HepG2 (cell line): ENCODE results near the gene VGF. TPM values are rescaled to one million over a fixed set of nuclear protein-coding genes. Genes with fewer than 3 reads are reported as not detected.

Experiments used
- HNRNPLL ChIP-seq: fragments of 200-400 bp; formaldehyde crosslinking; IDR thresholded peaks from 2 replicates; pipeline ENCODE4 v1.6.1; 2017; ENCODE audit warnings: mild to moderate bottlenecking, low read depth, low read length; ENCODE audit not compliant: poor library complexity, severe bottlenecking
- MAFG ChIP-seq: sonication (generic); formaldehyde crosslinking; IDR thresholded peaks from 2 replicates; pipeline ENCODE4 v1.5.1; 2020; ENCODE audit warnings: mild to moderate bottlenecking, missing genetic modification reagents
- MTF2 ChIP-seq: sonication (generic); formaldehyde crosslinking; IDR thresholded peaks from 2 replicates; pipeline ENCODE4 v1.5.0; 2020; ENCODE audit warnings: missing genetic modification reagents, borderline replicate concordance
- ZNF263 ChIP-seq: sonication (generic); formaldehyde crosslinking; IDR thresholded peaks from 2 replicates; pipeline ENCODE4 v1.4.0; 2020; ENCODE audit warnings: missing genetic modification reagents
- ZNF607 ChIP-seq: sonication (generic); formaldehyde crosslinking; IDR thresholded peaks from 2 replicates; pipeline ENCODE4 v1.5.1; 2020; ENCODE audit warnings: missing genetic modification reagents, mild to moderate bottlenecking, borderline replicate concordance
- ZNF687 ChIP-seq: sonication (generic); formaldehyde crosslinking; IDR thresholded peaks from 2 replicates; pipeline ENCODE4 v1.5.1; 2020; ENCODE audit warnings: mild to moderate bottlenecking, missing genetic modification reagents, moderate library complexity
- polyA plus RNA-seq, 8 experiments: library from polyadenylated mRNA; depleted of rRNA in 3 of 8; stranded (reverse) in 7 of 8; unstranded in 1 of 8; fragments of >200 nt; fragmentation: Illumina TruSeq in 4 of 8; extraction: Trizol in 4 of 8; gene quantifications; 2 replicates each; pipeline versions ENCODE4 v1.2.1 to v1.2.3, GENCODE V29; 2011 to 2016; ENCODE audit warnings: low read depth in 4 of 8, missing spikeins in 1 of 8, mixed read lengths in 1 of 8; ENCODE audit not compliant: insufficient read depth in 1 of 8
- total RNA-seq, 5 experiments: library from RNA; depleted of rRNA; stranded (reverse); fragments of >200 nt; fragmentation: Illumina TruSeq; extraction: Trizol; gene quantifications; 2 replicates each; pipeline ENCODE4 v1.2.3, GENCODE V29; 2016; ENCODE audit warnings: low read depth in 1 of 5
- TF ChIP-seq, protein P1 (sequence below): IDR thresholded peaks from 2 replicates; pipeline ENCODE4 v1.6.1; 2012; ENCODE audit warnings: inconsistent platforms
- TF ChIP-seq, protein P2 (sequence below): IDR thresholded peaks from 2 replicates; pipeline ENCODE4 v1.6.1; 2018; ENCODE audit warnings: missing genetic modification reagents, mild to moderate bottlenecking, missing compliant biosample characterization

The VGF gene
- total and polyA plus RNA-seq, 2 of the 13 experiments (the other 11 are each of a cell fraction or from before 2014, with no cell fraction given) = 0.12 to 0.46 TPM

DNA sequence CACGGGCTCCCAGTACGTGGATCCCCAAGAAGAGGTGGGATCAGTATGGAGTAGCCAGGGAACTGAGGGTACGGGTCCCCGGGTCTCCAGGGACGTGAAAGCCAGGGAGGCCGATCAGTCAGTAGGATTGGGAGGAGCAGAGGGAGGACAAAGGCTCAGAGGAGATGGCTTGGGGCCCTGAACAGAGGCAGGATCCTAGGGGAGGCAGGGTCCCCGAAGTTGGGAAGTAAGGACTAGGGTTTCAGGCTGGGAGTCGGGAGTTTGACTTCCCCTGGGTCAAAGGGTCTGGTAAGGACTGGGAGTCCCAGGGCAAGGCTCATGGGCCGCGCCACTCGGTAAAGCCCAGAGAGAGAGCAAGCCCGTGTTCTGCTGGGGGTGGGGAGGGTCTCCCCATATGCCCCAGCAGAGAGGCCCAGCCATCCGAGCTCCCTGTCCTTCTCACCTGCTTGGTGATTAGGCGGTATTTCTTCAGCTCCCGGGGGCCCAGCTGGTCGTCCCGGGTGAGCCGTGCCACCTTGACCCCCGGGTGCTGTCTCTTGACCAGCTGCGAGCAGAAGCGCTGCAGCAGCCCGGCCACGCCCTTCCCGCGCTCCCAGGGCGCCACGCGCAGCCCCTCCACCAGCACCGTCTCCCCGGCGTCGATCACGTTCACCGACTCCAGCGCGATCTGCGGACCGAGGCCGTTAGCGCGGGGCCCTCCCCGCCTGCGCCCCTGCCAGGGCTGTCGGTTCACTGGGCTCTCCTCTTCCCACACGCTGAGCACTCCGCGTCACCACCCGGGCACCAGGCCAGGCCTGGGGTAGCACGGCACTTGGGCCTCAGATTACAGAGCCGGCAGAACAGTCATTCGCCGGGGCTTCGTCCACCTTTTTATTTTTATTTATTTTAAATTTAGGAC, 7.7 kb upstream of the VGF start (continued):
- TF ChIP-seq ZNF687 (CRISPR knock-in tag) = peak; percentile 18; the same call in 1 of the 2 replicates
- peak; percentile 65; the same call in 1 of the 2 replicates for TF ChIP-seq ZNF263 (CRISPR knock-in tag)
- peak; percentile 34 for TF ChIP-seq HNRNPLL
- TF ChIP-seq ZNF607 (CRISPR knock-in tag) = no peak
- TF ChIP-seq, protein P1, sequence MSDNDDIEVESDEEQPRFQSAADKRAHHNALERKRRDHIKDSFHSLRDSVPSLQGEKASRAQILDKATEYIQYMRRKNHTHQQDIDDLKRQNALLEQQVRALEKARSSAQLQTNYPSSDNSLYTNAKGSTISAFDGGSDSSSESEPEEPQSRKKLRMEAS = peak; percentile 28; the same call in 1 of the 2 replicates
- TF ChIP-seq MTF2 (CRISPR knock-in tag) = 0 out of 2 replicates have a peak, but pooled peaks have one; percentile 4
- TF ChIP-seq, protein P2, sequence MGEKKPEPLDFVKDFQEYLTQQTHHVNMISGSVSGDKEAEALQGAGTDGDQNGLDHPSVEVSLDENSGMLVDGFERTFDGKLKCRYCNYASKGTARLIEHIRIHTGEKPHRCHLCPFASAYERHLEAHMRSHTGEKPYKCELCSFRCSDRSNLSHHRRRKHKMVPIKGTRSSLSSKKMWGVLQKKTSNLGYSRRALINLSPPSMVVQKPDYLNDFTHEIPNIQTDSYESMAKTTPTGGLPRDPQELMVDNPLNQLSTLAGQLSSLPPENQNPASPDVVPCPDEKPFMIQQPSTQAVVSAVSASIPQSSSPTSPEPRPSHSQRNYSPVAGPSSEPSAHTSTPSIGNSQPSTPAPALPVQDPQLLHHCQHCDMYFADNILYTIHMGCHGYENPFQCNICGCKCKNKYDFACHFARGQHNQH (CRISPR knock-in tag) = 0 out of 2 replicates have a peak, but pooled peaks have one; percentile 16
- TF ChIP-seq MAFG = no peak
- TF ChIP-seq, all 625 proteins: peak for 8
